Panc1 (cell line): ENCODE results near the gene NDUFB11. TPM values are rescaled to one million over a fixed set of nuclear protein-coding genes. Genes with fewer than 3 reads are reported as not detected.

Experiments used
- ATAC-seq: fragments of 200-7000 bp; cut with Tn5 transposase; 2 replicates; pipeline ENCODE4 v1.9.1; 2020; ENCODE audit warnings: mild to moderate bottlenecking, moderate library complexity
- BruUV-seq: library from RNA; stranded (reverse); fragments of 400-500 nt; replicated peaks from 2 replicates; lab custom pipeline; 2021; lab: Mats Ljungman, UMichigan
- CTCF ChIA-PET: fragments of 300-600 bp; sonication (Branson Sonifier 250); formaldehyde crosslinking; loops from one replicate; lab custom pipeline; 2022; ENCODE audit warnings: antibody characterized with exemption; lab: Charles Lee
- POLR2A ChIA-PET: fragments of 300-600 bp; sonication (Branson Sonifier 250); formaldehyde crosslinking; loops from one replicate; lab custom pipeline; 2022; ENCODE audit warnings: antibody characterized with exemption; lab: Charles Lee
- DNase-seq: peaks from one replicate; pipeline ENCODE4 v3.0.0-alpha.2; 2010; ENCODE audit warnings: low read depth, low spot score
- H3K27ac ChIP-seq: 2 replicates; pipeline ENCODE4 v1.5.1; 2011; ENCODE audit warnings: mild to moderate bottlenecking, low read length, inconsistent platforms
- H3K27me3 ChIP-seq: fragments of 200-500 bp; sonication (Bioruptor generic); 2 replicates; pipeline ENCODE4 v1.6.0; 2014; ENCODE audit warnings: low read length, inconsistent platforms; ENCODE audit not compliant: control insufficient read depth, insufficient read depth
- H3K36me3 ChIP-seq: fragments of 200-500 bp; sonication (Bioruptor generic); 2 replicates; pipeline ENCODE4 v1.5.1; 2014; ENCODE audit warnings: inconsistent platforms, mild to moderate bottlenecking, low read length, moderate library complexity; ENCODE audit not compliant: control insufficient read depth, insufficient read depth
- H3K4me1 ChIP-seq: 2 replicates; pipeline ENCODE4 v1.5.1; 2011; ENCODE audit warnings: inconsistent platforms, mild to moderate bottlenecking, low read length, moderate library complexity; ENCODE audit not compliant: control insufficient read depth, insufficient read depth
- H3K4me3 ChIP-seq, 2 experiments: 2 replicates each; pipeline ENCODE4 v1.5.1; 2011 to 2012; ENCODE audit warnings: low read depth in 2 of 2, low read length in 2 of 2, mild to moderate bottlenecking in 2 of 2, inconsistent platforms in 1 of 2, moderate library complexity in 1 of 2
- H3K9me3 ChIP-seq: fragments of 200-500 bp; sonication (Bioruptor generic); 2 replicates; pipeline ENCODE4 v1.5.1; 2014; ENCODE audit warnings: low read depth, mild to moderate bottlenecking, inconsistent platforms, low read length, moderate library complexity; ENCODE audit not compliant: control insufficient read depth, insufficient read depth
- REST ChIP-seq, 2 experiments: IDR thresholded peaks; 2 replicates each; pipeline ENCODE4 v1.6.1; 2011 to 2012; ENCODE audit warnings: low read depth in 2 of 2, control low read depth in 1 of 2, low read length in 1 of 2, mild to moderate bottlenecking in 1 of 2, moderate library complexity in 1 of 2; ENCODE audit not compliant: insufficient read depth in 1 of 2
- TCF7L2 ChIP-seq: IDR thresholded peaks from 2 replicates; pipeline ENCODE4 v1.6.1; 2011; ENCODE audit warnings: mild to moderate bottlenecking, low read depth, low read length, inconsistent platforms
- in situ Hi-C: cut with HindIII; loops from 2 replicates; pipeline ENCODE4 v1.10.0; 2016; ENCODE audit warnings: low sequenced_read_pairs, low pct_unique_long_range_greater_than_20kb
- intact Hi-C: fragments of 100-400 bp; cut with micrococcal nuclease; formaldehyde crosslinking; loops from one replicate; pipeline ENCODE4 v1.10.0; 2022; ENCODE audit not compliant: unreplicated experiment
- total RNA-seq: library from RNA; stranded (reverse); gene quantifications from one replicate; pipeline ENCODE4 v1.2.1, GENCODE V29; 2021; ENCODE audit not compliant: unreplicated experiment
- TF ChIP-seq, protein P1 (sequence below): fragments of 450-650 bp; IDR thresholded peaks from 2 replicates; pipeline ENCODE4 v1.5.1; 2017; ENCODE audit warnings: mild to moderate bottlenecking

The NDUFB11 gene
- total RNA-seq, 1 experiment from 2014 or later, result 109 TPM

- no peak for ATAC-seq
Observed at GRCh38 chrX:47093860-47094259, 50.6 kb downstream of the NDUFB11 start.

GRCh38 chrX:47093248-47093647 is 51.3 kb downstream of the NDUFB11 start:
- no peaks in the 10 kb centered on the region for H3K4me1 ChIP-seq

More at GRCh38 chrX:47093860-47094259, 50.6 kb downstream of the NDUFB11 start:
- TF ChIP-seq REST (IDR thresholded peaks at IDR 0.05; ENCODE audit: insufficient read depth in 1 of 2, low read depth in 2 of 2, low read length in 1 of 2), result no peak
- CTCF ChIA-PET, result interaction anchor here (0.6 kb wide), 1 partner anchor 32 kb away, joined by 5 read pairs; no protein-coding TSS in a partner anchor
- Histone ChIP-seq H3K27me3 (no peaks in the 10 kb centered on the region), H3K9me3 (no peaks in the 10 kb centered on the region), H3K36me3 (no peaks in the 10 kb centered on the region), H3K4me1 (no peaks in the 10 kb centered on the region), H3K27ac (no peak overlapping the region), H3K4me3 (no peak overlapping the region)
- in situ Hi-C loops, result no loop called here
- BruUV-seq, result no TSS peak
- no peak for DNase-seq
- intact Hi-C loops, result loop anchor here (5.0 to 10.0 kb wide), 2 partner anchors 189 to 292 kb away; no protein-coding TSS in a partner anchor
- POLR2A ChIA-PET, result interaction anchor here (0.6 kb wide), 1 partner anchor 13 kb away, joined by 3 read pairs; no protein-coding TSS in a partner anchor

More at GRCh38 chrX:47093248-47093647, 51.3 kb downstream of the NDUFB11 start:
- Histone ChIP-seq H3K36me3 (no peaks in the 10 kb centered on the region), H3K27me3 (no peaks in the 10 kb centered on the region), H3K4me3 (no peak overlapping the region), H3K9me3 (no peaks in the 10 kb centered on the region), H3K27ac (no peak overlapping the region)
- in situ Hi-C loops, result no loop called here
- CTCF ChIA-PET, result interaction anchor here (0.6 kb wide), 2 partner anchors 22 to 31 kb away, joined by 4 to 5 read pairs; no protein-coding TSS in a partner anchor
- DNase-seq (peak; percentile 1), ATAC-seq (no peak)
- TF ChIP-seq TCF7L2, result no peak
- TF ChIP-seq, protein P1, sequence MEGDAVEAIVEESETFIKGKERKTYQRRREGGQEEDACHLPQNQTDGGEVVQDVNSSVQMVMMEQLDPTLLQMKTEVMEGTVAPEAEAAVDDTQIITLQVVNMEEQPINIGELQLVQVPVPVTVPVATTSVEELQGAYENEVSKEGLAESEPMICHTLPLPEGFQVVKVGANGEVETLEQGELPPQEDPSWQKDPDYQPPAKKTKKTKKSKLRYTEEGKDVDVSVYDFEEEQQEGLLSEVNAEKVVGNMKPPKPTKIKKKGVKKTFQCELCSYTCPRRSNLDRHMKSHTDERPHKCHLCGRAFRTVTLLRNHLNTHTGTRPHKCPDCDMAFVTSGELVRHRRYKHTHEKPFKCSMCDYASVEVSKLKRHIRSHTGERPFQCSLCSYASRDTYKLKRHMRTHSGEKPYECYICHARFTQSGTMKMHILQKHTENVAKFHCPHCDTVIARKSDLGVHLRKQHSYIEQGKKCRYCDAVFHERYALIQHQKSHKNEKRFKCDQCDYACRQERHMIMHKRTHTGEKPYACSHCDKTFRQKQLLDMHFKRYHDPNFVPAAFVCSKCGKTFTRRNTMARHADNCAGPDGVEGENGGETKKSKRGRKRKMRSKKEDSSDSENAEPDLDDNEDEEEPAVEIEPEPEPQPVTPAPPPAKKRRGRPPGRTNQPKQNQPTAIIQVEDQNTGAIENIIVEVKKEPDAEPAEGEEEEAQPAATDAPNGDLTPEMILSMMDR, result peak; percentile 53; the same call in 1 of the 2 replicates
- POLR2A ChIA-PET, result interaction anchor here (0.6 kb wide), 1 partner anchor 13 kb away, joined by 3 read pairs; no protein-coding TSS in a partner anchor
- BruUV-seq, result no TSS peak
- intact Hi-C loops, result loop anchor here (5.0 to 10.0 kb wide), 2 partner anchors 188 to 291 kb away; no protein-coding TSS in a partner anchor

Other genes starting within 250 kb of the NDUFB11 start
- 22.2 TPM for gene JADE3, start 232.3 kb downstream of the NDUFB11 start, total RNA-seq
- gene RGN, start 66.3 kb downstream of the NDUFB11 start, total RNA-seq, result 3.4 TPM
- gene RBM10, start 519 bp upstream of the NDUFB11 start, total RNA-seq, result 47.1 TPM
- gene UBA1, start 49.1 kb upstream of the NDUFB11 start, total RNA-seq, result 302 TPM
- 134 TPM for gene CDK16, start 74.0 kb upstream of the NDUFB11 start, total RNA-seq
- 82.4 TPM for gene USP11, start 88.3 kb upstream of the NDUFB11 start, total RNA-seq
- gene ZNF157, start 225.9 kb upstream of the NDUFB11 start, total RNA-seq, result not detected